Measurements from ENCODE around the gene TESPA1.

The TESPA1 gene

DNA sequence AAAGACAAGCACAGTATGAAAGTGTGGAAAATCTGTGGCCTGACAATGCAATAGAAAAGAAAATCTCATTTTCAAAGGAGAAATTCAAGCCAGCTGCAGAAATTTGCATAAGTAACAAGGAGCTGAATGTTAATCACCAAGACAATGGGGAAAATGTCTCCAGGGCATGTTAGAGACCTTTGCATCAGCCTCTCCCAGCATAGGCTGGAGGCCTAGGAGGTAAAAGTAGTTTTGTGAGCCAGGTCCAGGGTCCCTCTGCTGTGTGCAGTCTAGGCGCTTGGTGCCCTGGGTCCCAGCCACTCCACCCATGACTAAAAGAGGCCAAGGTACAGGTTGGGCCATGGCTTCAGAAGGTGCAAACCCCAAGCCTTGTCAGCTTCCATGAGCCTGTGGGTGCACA, 58.3 kb downstream of the TESPA1 start:
- Histone ChIP-seq H3K4me1 (ENCODE audit: control insufficient read depth, insufficient read depth, low read length) (no peaks in the 10 kb centered on the region), H3K9me3 (ENCODE audit: control insufficient read depth, low read length) (no peaks in the 10 kb centered on the region), H3K36me3 (ENCODE audit: control insufficient read depth, insufficient read depth, low read length, severe bottlenecking) (no peaks in the 10 kb centered on the region), H3K27me3 (replicated peaks; ENCODE audit: control insufficient read depth, insufficient read depth, low read length) (no peaks in the 10 kb centered on the region), H3K9ac (ENCODE audit: low read length) (no peak overlapping the region), H3K4me3 (ENCODE audit: low read length) (no peak overlapping the region)
- DNase-seq (ENCODE audit: low read depth) = no peak

- H3K36me3 ChIP-seq (ENCODE audit: control insufficient read depth, insufficient read depth, low read length, severe bottlenecking) = no peaks in the 10 kb centered on the region
- no peak for DNase-seq (ENCODE audit: low read depth)
Observed at GRCh38 chr12:54924972-54925707, 59.4 kb downstream of the TESPA1 start.

DNA sequence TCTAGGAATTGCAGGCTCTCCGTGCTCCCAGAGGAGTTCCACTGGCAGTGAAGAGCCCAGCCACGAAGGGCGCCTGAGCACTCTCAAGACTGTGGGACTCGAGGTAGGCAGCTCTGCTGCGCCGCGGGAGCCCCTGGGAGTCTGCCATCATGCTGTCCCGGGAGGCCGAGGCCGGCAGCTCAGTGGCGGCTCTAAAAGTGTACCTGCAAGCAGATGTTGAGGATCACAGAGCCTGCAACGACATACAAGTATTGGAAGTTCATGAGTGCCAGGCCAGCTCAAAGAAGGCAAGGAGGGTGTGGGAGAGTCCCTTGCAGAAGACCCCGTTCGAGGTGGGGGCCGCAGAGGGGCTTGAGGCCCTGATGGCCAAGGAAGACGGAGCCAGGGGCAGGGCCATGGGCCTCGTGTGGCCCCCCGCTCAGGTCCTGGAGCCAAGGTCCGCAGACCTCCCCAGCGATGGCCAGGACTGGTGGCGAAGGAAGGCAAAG, 67.5 kb downstream of the TESPA1 start:
- H3K4me1 ChIP-seq (ENCODE audit: control insufficient read depth, insufficient read depth, low read length) = no peaks in the 10 kb centered on the region
- H3K9me3 ChIP-seq (ENCODE audit: control insufficient read depth, low read length) = no peaks in the 10 kb centered on the region
- H3K36me3 ChIP-seq (ENCODE audit: control insufficient read depth, insufficient read depth, low read length, severe bottlenecking) = no peaks in the 10 kb centered on the region
- no peak for DNase-seq (ENCODE audit: low read depth)
- no peak overlapping the region for H3K4me3 ChIP-seq (ENCODE audit: low read length)
- H3K9ac ChIP-seq (ENCODE audit: low read length) = no peak overlapping the region
- no peaks in the 10 kb centered on the region for H3K27me3 ChIP-seq (replicated peaks; ENCODE audit: control insufficient read depth, insufficient read depth, low read length)

More at GRCh38 chr12:54924972-54925707, 59.4 kb downstream of the TESPA1 start:
- Histone ChIP-seq H3K4me3 (ENCODE audit: low read length) (no peak overlapping the region), H3K9me3 (ENCODE audit: control insufficient read depth, low read length) (no peaks in the 10 kb centered on the region), H3K4me1 (ENCODE audit: control insufficient read depth, insufficient read depth, low read length) (no peaks in the 10 kb centered on the region), H3K9ac (ENCODE audit: low read length) (no peak overlapping the region), H3K27me3 (replicated peaks; ENCODE audit: control insufficient read depth, insufficient read depth, low read length) (no peaks in the 10 kb centered on the region)

Data from adipocyte (in vitro differentiated cells).